ENCODE measurements around the gene GEMIN7. TPM values are rescaled to one million over a fixed set of nuclear protein-coding genes. Genes with fewer than 3 reads are reported as not detected.
A peak's percentile ranks its signal among the peaks of the same experiment; 100 is the strongest.

GEMIN7 gene
- total and polyA plus RNA-seq, 4 donors = 18.7 to 29.0 (median 22.7) TPM

GRCh38 chr19:45091031-45091923 is 12.2 kb downstream of the GEMIN7 start:
- H3K27me3 ChIP-seq (ENCODE audit: control insufficient read depth in 3 of 3, insufficient read depth in 3 of 3, low read length in 2 of 3) = no peaks in the 10 kb centered on the region
- peak; percentile 99 to 100 (median 99) for DNase-seq
- H3K4me3 ChIP-seq = peak overlapping the region; percentile 11
- 18 to 20% methylated on average over 64 of the region's 64 CpGs for WGBS, 2 donors
- ATAC-seq (ENCODE audit: insufficient read depth, low FRiP score) = peak; percentile 89
- peak overlapping the region; percentile 69 to 84 for H3K27ac ChIP-seq (ENCODE audit: low read depth in 1 of 2, low read length in 1 of 2)
- peak overlapping the region; percentile 20 to 66 for H3K9ac ChIP-seq (ENCODE audit: insufficient read depth in 1 of 2, low read length in 2 of 2)
- TF ChIP-seq, protein P1, sequence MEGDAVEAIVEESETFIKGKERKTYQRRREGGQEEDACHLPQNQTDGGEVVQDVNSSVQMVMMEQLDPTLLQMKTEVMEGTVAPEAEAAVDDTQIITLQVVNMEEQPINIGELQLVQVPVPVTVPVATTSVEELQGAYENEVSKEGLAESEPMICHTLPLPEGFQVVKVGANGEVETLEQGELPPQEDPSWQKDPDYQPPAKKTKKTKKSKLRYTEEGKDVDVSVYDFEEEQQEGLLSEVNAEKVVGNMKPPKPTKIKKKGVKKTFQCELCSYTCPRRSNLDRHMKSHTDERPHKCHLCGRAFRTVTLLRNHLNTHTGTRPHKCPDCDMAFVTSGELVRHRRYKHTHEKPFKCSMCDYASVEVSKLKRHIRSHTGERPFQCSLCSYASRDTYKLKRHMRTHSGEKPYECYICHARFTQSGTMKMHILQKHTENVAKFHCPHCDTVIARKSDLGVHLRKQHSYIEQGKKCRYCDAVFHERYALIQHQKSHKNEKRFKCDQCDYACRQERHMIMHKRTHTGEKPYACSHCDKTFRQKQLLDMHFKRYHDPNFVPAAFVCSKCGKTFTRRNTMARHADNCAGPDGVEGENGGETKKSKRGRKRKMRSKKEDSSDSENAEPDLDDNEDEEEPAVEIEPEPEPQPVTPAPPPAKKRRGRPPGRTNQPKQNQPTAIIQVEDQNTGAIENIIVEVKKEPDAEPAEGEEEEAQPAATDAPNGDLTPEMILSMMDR (IDR thresholded peaks at IDR 0.05; ENCODE audit: control extremely low read depth, extremely low read depth) = no peak
- H3K9me3 ChIP-seq (ENCODE audit: control insufficient read depth in 4 of 4, insufficient read depth in 3 of 4, low read length in 3 of 4) = no peaks in the 10 kb centered on the region
- peaks cover 0 to 9% (median 2%) of the 10 kb centered on the region in 4 donors for H3K36me3 ChIP-seq (ENCODE audit: control insufficient read depth in 4 of 4, insufficient read depth in 4 of 4, low read length in 4 of 4)
- peaks cover 6 to 25% (median 14%) of the 10 kb centered on the region in 5 donors for H3K4me1 ChIP-seq (ENCODE audit: control insufficient read depth in 5 of 5, insufficient read depth in 5 of 5, low read length in 5 of 5)

- Histone ChIP-seq H3K9ac (ENCODE audit: insufficient read depth in 1 of 2, low read length in 2 of 2) (peak within 1 kb of the TSS; percentile 76 to 82), H3K36me3 (ENCODE audit: control insufficient read depth in 4 of 4, insufficient read depth in 4 of 4, low read length in 4 of 4) (peaks cover 0 to 7% (median 2%) of the 10 kb centered on the region in 4 donors), H3K9me3 (ENCODE audit: control insufficient read depth in 4 of 4, insufficient read depth in 3 of 4, low read length in 3 of 4) (no peaks in the 10 kb centered on the region), H3K4me3 (peak within 1 kb of the TSS; percentile 96), H3K27me3 (ENCODE audit: control insufficient read depth in 3 of 3, insufficient read depth in 3 of 3, low read length in 2 of 3) (no peaks in the 10 kb centered on the region), H3K4me1 (ENCODE audit: control insufficient read depth in 5 of 5, insufficient read depth in 5 of 5, low read length in 5 of 5) (peaks cover 9 to 30% (median 22%) of the 10 kb centered on the region in 5 donors), H3K27ac (ENCODE audit: low read depth in 1 of 2, low read length in 1 of 2) (peak within 1 kb of the TSS; percentile 69 to 96)
- 0% methylated on average over 85 to 103 of the region's 103 CpGs for WGBS, 2 donors
- peak; percentile 88 for ATAC-seq (ENCODE audit: insufficient read depth, low FRiP score)
- peak; percentile 96 to 99 (median 98) for DNase-seq
- TF ChIP-seq, protein P1 (IDR thresholded peaks at IDR 0.05; ENCODE audit: control extremely low read depth, extremely low read depth) = no peak
These were observed 14.0 kb downstream of the GEMIN7 start, which contains the start of gene PPP1R37 for GRCh38 chr19:45092747-45093678. PPP1R37 (plus strand) TSS chr19:45093179; CDS start chr19:45093326, 147 bp downstream.

DNA sequence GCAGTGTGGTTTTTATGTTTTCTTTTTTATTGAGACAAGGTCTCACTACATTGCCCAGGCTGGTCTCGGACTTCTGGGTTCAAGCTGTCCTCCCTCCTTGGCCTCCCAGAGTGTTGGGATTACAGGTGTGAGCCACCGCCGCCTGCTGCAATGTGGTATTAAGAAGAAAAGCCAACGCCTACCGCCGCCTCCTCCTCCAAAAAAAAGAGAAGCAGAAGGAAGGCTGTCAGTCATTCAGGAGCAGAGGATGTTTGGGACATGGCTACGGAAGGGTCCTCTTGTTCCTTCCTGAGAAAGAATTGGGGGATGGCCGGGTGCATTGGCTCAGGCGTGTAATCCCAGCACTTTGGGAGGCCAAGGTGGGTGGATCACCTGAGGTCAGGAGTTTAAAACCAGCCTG is 15.1 kb downstream of the GEMIN7 start:
- Histone ChIP-seq H3K36me3 (ENCODE audit: control insufficient read depth in 4 of 4, insufficient read depth in 4 of 4, low read length in 4 of 4) (peaks cover 0 to 4% (median 1%) of the 10 kb centered on the region in 4 donors), H3K4me1 (ENCODE audit: control insufficient read depth in 5 of 5, insufficient read depth in 5 of 5, low read length in 5 of 5) (peaks cover 9 to 36% (median 30%) of the 10 kb centered on the region in 5 donors), H3K9me3 (ENCODE audit: control insufficient read depth in 4 of 4, insufficient read depth in 3 of 4, low read length in 3 of 4) (no peaks in the 10 kb centered on the region), H3K27ac (ENCODE audit: low read depth in 1 of 2, low read length in 1 of 2) (no peak overlapping the region), H3K9ac (ENCODE audit: insufficient read depth in 1 of 2, low read length in 2 of 2) (peak overlapping the region in 1 of 2 donors; percentile 76), H3K4me3 (peak overlapping the region; percentile 96), H3K27me3 (ENCODE audit: control insufficient read depth in 3 of 3, insufficient read depth in 3 of 3, low read length in 2 of 3) (no peaks in the 10 kb centered on the region)
- TF ChIP-seq, protein P1 (IDR thresholded peaks at IDR 0.05; ENCODE audit: control extremely low read depth, extremely low read depth) = no peak
- ATAC-seq (ENCODE audit: insufficient read depth, low FRiP score) (no peak), DNase-seq (no peak)
- 53 to 54% methylated on average over 9 of the region's 9 CpGs for WGBS, 2 donors

All from lung (tissue), 12 donors.